A204.1 (cell line): ENCODE results near the gene CHST3.

Experiments used
- FAIRE-seq: peaks from 2 replicates; lab custom pipeline; 2012; peaks lifted over from hg19 to GRCh38; lab: Jason Lieb, UNC

CHST3 gene

GRCh38 chr10:72011468-72011867 lies 47.3 kb downstream of the CHST3 start:
- FAIRE-seq = no peak

GRCh38 chr10:72011976-72012512 lies 47.8 kb downstream of the CHST3 start:
- no peak for FAIRE-seq

GRCh38 chr10:72012796-72013195 lies 48.6 kb downstream of the CHST3 start:
- FAIRE-seq = no peak

GRCh38 chr10:72013202-72013945 lies 49.2 kb downstream of the CHST3 start:
- no peak for FAIRE-seq

- FAIRE-seq = no peak
Observed at GRCh38 chr10:72014197-72014596, 50.0 kb downstream of the CHST3 start.

GRCh38 chr10:72014785-72015480 lies 50.7 kb downstream of the CHST3 start:
- FAIRE-seq = no peak

- no peak for FAIRE-seq
Observed at GRCh38 chr10:72015841-72016240, 51.6 kb downstream of the CHST3 start.

- no peak for FAIRE-seq
Observed at GRCh38 chr10:72016608-72017300, 52.6 kb downstream of the CHST3 start.

GRCh38 chr10:72019085-72019876 lies 55.1 kb downstream of the CHST3 start:
- no peak for FAIRE-seq

GRCh38 chr10:72020914-72021809 lies 57.0 kb downstream of the CHST3 start:
- no peak for FAIRE-seq

GRCh38 chr10:72022228-72022627 lies 58.0 kb downstream of the CHST3 start:
- FAIRE-seq = no peak

GRCh38 chr10:72024596-72024995 lies 60.4 kb downstream of the CHST3 start:
- no peak for FAIRE-seq

GRCh38 chr10:72025400-72025799 lies 61.2 kb downstream of the CHST3 start:
- FAIRE-seq = no peak

- FAIRE-seq = no peak
Observed at GRCh38 chr10:72025832-72026231, 61.6 kb downstream of the CHST3 start.

GRCh38 chr10:72026278-72027111 lies 62.3 kb downstream of the CHST3 start:
- no peak for FAIRE-seq

GRCh38 chr10:72027498-72027897 lies 63.3 kb downstream of the CHST3 start:
- no peak for FAIRE-seq

- FAIRE-seq = no peak
Observed at GRCh38 chr10:72029414-72029813, 65.2 kb downstream of the CHST3 start.

- no peak for FAIRE-seq
Observed at GRCh38 chr10:72030762-72031543, 66.8 kb downstream of the CHST3 start.

- no peak for FAIRE-seq
Observed at GRCh38 chr10:72031706-72032105, 67.5 kb downstream of the CHST3 start.
